ENCODE data around the gene RNH1.
"Not testable (repeated sequence)": the region's sequence is repeated elsewhere in the genome, so short reads cannot be mapped to it uniquely, and the experiment has no call there.

The RNH1 gene

GRCh38 chr11:473962-474785 is 32.9 kb downstream of the RNH1 start:
- no peak for DNase-seq

- no peak for DNase-seq
Observed at GRCh38 chr11:473415-473814, 33.6 kb downstream of the RNH1 start.

DNA sequence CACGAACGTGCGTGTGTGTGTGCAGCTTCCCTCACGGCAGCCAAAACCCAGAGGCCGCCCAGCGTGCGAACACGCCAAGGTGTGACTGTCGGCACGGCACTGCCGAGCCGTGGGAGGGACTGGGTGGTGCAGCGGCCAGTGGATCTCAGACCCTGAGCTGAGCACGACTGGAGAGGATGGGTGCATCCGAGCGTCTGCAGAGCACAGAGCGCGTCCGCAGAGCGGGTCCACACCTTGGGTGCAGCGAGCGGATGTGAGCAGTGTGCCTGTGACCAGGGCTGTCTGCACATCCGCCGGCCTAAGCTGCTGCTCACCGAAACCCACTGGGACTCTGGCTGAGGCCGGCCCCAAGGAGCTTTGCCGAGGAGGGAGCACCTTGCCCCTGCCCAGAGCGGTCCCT is 34.2 kb downstream of the RNH1 start:
- no peak for DNase-seq

- no peak for DNase-seq
Observed at GRCh38 chr11:472272-472671, 34.8 kb downstream of the RNH1 start.

DNA sequence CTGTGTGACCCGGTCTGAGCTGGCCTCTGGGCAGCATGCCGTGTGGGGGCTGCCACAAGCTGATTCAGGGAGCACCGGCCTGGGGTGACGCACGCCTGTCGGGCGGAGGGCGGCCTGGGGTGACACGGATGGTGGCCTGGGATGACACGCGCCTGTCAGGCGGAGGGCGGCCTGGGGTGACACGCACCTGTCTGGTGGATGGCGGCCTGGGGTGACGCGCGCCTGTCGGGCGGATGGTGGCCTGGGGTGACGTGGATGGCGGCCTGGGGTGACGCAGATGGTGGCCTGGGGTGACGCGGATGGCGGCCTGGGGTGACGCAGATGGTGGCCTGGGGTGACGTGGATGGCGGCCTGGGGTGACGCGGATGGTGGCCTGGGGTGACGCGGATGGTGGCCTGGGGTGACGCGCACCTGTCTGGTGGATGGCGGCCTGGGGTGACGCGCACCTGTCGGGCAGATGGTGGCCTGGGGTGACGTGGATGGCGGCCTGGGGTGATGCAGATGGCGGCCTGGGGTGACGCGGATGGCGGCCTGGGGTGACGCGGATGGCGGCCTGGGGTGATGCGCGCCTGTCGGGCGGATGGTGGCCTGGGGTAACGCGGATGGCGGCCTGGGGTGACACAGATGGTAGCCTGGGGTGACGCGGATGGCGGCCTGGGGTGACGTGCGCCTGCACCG is 35.4 kb downstream of the RNH1 start:
- DNase-seq = no peak

- no peak for DNase-seq
Observed at GRCh38 chr11:469684-470560, 37.1 kb downstream of the RNH1 start.

GRCh38 chr11:469026-469683 is 37.9 kb downstream of the RNH1 start:
- not testable (repeated sequence) for DNase-seq

DNA sequence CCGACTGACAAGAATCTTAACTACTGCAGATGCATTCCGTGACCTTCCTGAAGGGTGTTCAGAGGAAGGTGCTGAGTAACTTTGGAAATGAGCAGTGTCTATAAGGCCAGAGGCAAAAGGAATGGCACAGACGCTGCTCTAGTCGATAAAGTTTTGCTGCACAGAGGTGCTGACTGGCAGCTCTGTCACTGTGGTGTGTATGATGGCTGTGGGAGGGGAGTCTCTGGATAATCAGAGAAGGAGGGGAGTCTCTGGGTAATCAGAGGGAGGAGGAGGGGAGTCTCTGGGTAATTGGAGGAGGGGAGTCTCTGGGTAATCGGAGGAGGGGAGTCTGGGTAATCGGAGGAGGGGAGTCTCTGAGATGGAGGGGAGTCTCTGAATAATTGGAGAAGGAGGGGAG is 38.5 kb downstream of the RNH1 start:
- DNase-seq = no peak

GRCh38 chr11:468036-468435 is 39.0 kb downstream of the RNH1 start:
- DNase-seq = no peak

GRCh38 chr11:465896-466530 is 41.0 kb downstream of the RNH1 start:
- DNase-seq = no peak

- DNase-seq = no peak
Observed at GRCh38 chr11:464316-464715, 42.7 kb downstream of the RNH1 start.

GRCh38 chr11:462107-462890 is 44.7 kb downstream of the RNH1 start:
- DNase-seq = no peak

DNA sequence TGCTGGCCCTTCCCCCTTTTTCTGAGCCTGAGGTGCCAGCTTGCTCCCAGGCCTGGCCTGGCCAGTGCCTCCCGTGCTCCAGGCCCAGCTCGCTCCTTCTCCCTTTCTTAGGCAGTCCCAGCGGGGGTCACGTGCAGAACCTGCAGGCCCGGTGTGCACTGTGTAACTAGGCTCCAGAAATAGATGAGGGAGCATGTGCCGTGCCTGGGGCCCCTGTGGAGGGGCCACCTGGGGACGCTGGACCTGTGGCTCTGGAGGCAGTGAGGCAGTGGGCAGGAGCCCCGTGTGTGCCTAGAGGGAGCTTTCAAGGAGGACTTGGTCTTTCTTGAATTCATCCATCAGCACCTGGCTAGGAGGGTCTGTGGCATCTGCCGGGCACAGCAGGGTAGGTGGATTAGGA is 45.4 kb downstream of the RNH1 start:
- DNase-seq = no peak

GRCh38 chr11:460331-461199 is 46.5 kb downstream of the RNH1 start:
- no peak for DNase-seq

DNA sequence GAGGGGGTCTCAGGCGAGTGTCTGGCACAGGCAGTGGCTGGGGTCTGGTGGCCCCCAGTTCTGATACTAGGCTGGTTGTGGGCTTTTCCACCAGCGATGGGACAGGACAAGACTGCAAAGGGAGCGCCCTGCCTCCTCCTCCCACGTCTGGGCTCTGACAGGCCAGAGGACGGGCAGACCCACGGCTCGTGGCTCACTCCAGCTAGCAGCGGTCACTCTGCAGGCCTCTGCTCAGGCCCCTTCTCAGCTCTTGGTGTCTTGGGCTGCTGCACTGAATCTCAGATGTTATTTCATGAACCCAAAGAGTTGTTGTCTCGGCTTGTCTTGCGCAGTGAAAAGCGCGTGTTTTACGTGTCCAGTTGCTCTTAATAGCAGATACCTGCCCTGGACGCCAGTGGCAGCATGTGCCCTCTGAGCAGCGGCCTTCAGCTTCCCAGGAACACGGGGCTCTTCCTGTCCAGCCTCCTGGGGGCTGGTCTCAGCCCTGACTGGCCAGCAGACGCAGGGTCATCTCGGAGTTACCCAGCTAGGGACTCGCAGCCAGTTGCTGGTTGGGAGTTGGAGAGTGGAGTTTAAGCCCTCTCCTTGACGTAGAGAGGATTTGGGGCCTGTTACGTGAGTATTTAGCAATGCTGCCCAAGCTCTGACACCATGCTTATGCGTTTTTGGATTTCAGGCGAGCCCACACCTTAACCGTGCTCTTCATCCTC is 47.4 kb downstream of the RNH1 start:
- no peak for DNase-seq

- DNase-seq = no peak
Observed at GRCh38 chr11:457111-457760, 49.8 kb downstream of the RNH1 start.

DNA sequence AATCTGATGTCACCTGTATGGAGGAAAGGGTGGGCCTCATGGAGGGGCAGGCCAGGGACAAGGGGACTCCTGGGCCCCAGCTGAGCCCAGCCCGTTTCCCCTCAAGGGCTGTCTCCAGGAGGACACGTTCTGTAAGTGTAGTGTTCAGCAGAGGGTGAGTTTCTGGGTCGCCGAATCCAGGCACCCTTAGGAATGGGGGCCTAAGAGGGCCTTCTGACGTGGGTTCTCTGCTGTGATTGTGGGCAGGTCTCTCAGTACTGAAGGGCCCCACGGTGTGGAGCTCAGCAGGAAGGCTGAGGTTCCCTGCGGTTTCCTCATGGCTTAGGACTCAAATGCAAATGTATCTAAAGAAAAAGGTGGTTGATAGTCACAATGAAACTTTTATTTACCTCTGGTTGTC is 50.5 kb downstream of the RNH1 start:
- DNase-seq = no peak

DNA sequence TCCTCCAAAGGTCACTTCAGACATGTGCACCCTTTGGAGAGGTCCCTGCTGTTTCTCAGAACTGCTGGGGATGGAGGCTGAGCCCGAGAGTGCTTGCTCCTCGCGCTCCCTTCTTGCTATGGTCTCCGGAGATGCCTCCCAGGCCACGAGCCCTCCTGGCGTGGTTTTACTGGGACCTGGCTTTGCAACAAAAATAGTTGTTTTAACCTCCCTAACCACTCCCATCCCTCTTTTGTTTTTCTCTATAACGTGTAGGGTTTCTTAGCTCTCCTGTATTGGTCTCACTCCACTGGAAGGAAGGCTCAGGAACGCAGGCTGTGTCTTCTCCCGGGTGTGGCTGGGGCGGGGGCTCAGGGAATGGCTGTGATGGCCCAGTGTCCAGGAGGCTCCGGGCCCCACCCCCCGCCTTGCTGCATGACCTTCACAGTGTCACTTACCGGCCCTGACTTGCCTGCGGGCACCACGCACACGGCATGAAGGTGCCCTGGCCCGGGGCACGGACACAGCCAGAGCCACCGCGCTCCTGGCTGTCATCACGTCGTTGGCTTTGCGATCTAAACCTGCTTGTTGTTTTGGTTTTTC is 51.4 kb downstream of the RNH1 start:
- no peak for DNase-seq
